ENCODE results near the gene XIAP. TPM values are rescaled to one million over a fixed set of nuclear protein-coding genes. Genes with fewer than 3 reads are reported as not detected.
"Not testable (repeated sequence)": the region's sequence is repeated elsewhere in the genome, so short reads cannot be mapped to it uniquely, and the experiment has no call there.

XIAP gene
- total RNA-seq, 1 donor from 2014 or later, result 48.1 TPM

DNA sequence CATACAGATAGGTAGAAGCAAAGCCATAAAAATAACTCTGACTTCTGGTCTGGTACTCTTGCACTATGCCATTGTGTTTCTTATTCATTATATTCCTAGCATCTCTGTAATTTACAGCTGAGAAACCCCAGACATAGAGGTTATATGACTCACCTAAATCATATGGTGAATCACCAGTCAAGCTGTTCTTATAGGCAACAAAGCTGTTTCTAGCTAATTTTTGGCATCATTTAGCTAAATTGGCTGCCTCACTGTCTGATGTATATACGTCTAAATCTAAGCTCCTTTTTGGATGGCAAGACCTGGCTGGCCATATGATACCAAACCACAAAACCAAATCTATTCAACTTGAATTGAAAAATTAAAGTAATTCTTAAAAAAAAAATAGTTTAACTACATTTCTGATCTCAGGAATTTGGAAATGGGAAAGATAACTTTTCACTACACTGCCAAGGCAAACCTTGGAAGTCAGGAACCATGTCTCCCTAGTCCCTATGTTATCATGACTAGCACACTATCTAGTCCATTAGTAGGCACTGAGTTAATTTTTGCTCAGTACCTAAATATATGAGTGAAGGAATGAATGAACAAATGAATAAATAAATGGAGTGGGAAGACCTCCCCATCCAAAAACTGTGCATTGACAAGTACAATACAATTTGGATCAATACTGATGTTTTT, 60.4 kb downstream of the XIAP start:
- H3K36me3 Mint-ChIP-seq (ENCODE audit: low read depth, unreplicated experiment), result no peaks in the 10 kb centered on the region
- no peaks in the 10 kb centered on the region for H3K4me1 Mint-ChIP-seq (ENCODE audit: unreplicated experiment)
- DNase-seq (ENCODE audit: low spot score), result no peak
- H3K9me3 Mint-ChIP-seq (ENCODE audit: unreplicated experiment), result no peaks in the 10 kb centered on the region
- TF ChIP-seq, protein P1, sequence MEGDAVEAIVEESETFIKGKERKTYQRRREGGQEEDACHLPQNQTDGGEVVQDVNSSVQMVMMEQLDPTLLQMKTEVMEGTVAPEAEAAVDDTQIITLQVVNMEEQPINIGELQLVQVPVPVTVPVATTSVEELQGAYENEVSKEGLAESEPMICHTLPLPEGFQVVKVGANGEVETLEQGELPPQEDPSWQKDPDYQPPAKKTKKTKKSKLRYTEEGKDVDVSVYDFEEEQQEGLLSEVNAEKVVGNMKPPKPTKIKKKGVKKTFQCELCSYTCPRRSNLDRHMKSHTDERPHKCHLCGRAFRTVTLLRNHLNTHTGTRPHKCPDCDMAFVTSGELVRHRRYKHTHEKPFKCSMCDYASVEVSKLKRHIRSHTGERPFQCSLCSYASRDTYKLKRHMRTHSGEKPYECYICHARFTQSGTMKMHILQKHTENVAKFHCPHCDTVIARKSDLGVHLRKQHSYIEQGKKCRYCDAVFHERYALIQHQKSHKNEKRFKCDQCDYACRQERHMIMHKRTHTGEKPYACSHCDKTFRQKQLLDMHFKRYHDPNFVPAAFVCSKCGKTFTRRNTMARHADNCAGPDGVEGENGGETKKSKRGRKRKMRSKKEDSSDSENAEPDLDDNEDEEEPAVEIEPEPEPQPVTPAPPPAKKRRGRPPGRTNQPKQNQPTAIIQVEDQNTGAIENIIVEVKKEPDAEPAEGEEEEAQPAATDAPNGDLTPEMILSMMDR (IDR thresholded peaks at IDR 0.05; ENCODE audit: unreplicated experiment), result no peak
- H3K27ac Mint-ChIP-seq (ENCODE audit: unreplicated experiment), result no peak overlapping the region
- H3K4me3 Mint-ChIP-seq (ENCODE audit: unreplicated experiment), result no peak overlapping the region
- no peaks in the 10 kb centered on the region for H3K27me3 Mint-ChIP-seq (ENCODE audit: unreplicated experiment)

DNA sequence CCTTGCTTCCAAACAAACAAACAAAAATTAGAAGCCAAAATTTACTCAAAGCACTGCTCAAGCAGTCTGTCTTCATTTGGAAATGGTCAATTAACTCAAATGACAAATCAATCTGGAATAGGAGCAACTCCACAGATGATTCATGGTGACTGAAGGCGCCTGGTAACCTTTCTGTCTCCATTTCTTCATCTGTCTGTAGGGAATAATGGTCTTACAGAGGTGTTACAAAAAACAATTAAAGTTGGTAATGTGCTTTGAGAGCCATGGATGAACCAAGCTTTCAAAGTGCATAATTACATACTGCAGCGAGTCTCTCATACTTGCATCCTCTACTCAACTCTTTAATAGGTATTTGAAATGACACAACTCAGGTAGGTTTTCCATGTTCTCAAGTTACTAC, 63.4 kb downstream of the XIAP start:
- Mint-ChIP-seq H3K9me3 (ENCODE audit: unreplicated experiment) (no peaks in the 10 kb centered on the region), H3K27me3 (ENCODE audit: unreplicated experiment) (no peaks in the 10 kb centered on the region), H3K27ac (ENCODE audit: unreplicated experiment) (no peak overlapping the region), H3K4me1 (ENCODE audit: unreplicated experiment) (no peaks in the 10 kb centered on the region), H3K36me3 (ENCODE audit: low read depth, unreplicated experiment) (no peaks in the 10 kb centered on the region), H3K4me3 (ENCODE audit: unreplicated experiment) (no peak overlapping the region)
- TF ChIP-seq, protein P1 (IDR thresholded peaks at IDR 0.05; ENCODE audit: unreplicated experiment), result no peak
- DNase-seq (ENCODE audit: low spot score), result no peak

DNA sequence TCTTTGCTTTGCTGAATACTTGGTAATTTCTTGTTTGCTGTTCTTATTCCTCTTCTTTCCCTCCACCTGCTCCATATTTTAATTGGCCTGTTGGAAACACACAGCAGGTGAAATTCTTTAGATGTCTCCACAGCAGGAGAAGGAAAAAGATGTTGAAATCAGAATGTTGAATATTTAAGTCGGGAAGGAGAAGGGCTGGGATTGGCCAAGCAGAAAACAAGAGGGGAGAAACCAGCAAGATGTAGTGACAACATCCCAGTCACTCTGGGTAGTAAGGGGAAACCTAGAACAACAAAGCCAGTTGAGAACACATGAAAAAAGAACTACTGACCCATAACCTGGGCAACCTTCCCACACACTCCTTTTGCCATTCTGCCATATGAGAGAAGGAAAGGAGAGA, 64.3 kb downstream of the XIAP start:
- H3K27me3 Mint-ChIP-seq (ENCODE audit: unreplicated experiment), result no peaks in the 10 kb centered on the region
- no peak for DNase-seq (ENCODE audit: low spot score)
- no peak overlapping the region for H3K4me3 Mint-ChIP-seq (ENCODE audit: unreplicated experiment)
- H3K4me1 Mint-ChIP-seq (ENCODE audit: unreplicated experiment), result no peaks in the 10 kb centered on the region
- TF ChIP-seq, protein P1 (IDR thresholded peaks at IDR 0.05; ENCODE audit: unreplicated experiment), result no peak
- no peak overlapping the region for H3K27ac Mint-ChIP-seq (ENCODE audit: unreplicated experiment)
- H3K9me3 Mint-ChIP-seq (ENCODE audit: unreplicated experiment), result no peaks in the 10 kb centered on the region
- H3K36me3 Mint-ChIP-seq (ENCODE audit: low read depth, unreplicated experiment), result no peaks in the 10 kb centered on the region

DNA sequence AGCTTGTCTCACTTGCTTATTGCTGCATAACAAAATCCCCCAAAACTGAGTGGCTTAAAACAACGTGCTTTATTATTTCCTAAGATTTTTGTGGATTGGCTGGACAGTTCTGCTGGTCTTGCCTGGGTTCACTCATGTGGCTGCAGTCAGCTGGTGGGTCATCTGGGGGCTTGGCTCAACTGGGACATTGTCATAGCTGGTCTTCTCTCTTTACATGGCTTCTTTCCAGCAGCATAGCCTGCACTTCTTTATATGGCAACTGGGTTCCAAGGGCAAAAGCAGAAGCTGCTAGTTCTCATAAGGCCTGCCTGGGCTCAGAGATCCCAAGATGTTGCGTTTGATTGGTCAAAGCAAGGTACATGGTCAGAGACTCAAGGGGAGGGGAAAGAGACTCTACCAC, 68.0 kb downstream of the XIAP start:
- peaks cover 5% of the 10 kb centered on the region for H3K9me3 Mint-ChIP-seq (ENCODE audit: unreplicated experiment)
- TF ChIP-seq, protein P1 (IDR thresholded peaks at IDR 0.05; ENCODE audit: unreplicated experiment), result no peak

DNA sequence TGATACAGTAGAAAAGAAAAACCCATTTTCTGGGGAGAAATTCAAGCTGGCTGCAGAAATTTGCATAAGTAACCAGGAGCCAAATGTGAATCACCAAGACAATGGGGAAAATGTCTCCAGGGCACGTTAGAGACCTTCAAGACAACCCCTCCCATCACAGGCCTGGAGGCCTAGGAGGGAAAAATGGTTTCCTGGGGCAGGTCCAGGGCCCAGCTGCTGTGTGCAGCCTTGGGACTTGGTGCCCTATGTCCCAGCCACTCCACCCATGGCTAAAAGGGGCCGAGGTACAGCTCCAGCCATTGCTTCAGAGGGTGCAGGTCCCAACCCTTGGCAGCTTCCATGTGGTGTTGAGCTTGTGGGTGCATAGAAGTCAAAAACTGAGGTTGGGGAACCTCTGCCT, 72.2 kb downstream of the XIAP start:
- not testable (repeated sequence) for H3K4me1 Mint-ChIP-seq (ENCODE audit: unreplicated experiment); H3K36me3 Mint-ChIP-seq (ENCODE audit: low read depth, unreplicated experiment); H3K9me3 Mint-ChIP-seq (ENCODE audit: unreplicated experiment); H3K4me3 Mint-ChIP-seq (ENCODE audit: unreplicated experiment); H3K27ac Mint-ChIP-seq (ENCODE audit: unreplicated experiment); H3K27me3 Mint-ChIP-seq (ENCODE audit: unreplicated experiment); DNase-seq (ENCODE audit: low spot score)

More for the DNA sequence above, 68.0 kb downstream of the XIAP start:
- Mint-ChIP-seq H3K4me3 (ENCODE audit: unreplicated experiment) (no peak overlapping the region), H3K27me3 (ENCODE audit: unreplicated experiment) (no peaks in the 10 kb centered on the region), H3K4me1 (ENCODE audit: unreplicated experiment) (no peaks in the 10 kb centered on the region), H3K36me3 (ENCODE audit: low read depth, unreplicated experiment) (no peaks in the 10 kb centered on the region), H3K27ac (ENCODE audit: unreplicated experiment) (no peak overlapping the region)
- no peak for DNase-seq (ENCODE audit: low spot score)

Data from endothelial cell (in vitro differentiated cells).